ENCODE data around the gene PIK3R1. TPM values are rescaled to one million over a fixed set of nuclear protein-coding genes. Genes with fewer than 3 reads are reported as not detected.
A peak's percentile ranks its signal among the peaks of the same experiment; 100 is the strongest.

The PIK3R1 gene
- total RNA-seq, 6 donors from 2014 or later = 52.3 to 112 (median 92.5) TPM

DNA sequence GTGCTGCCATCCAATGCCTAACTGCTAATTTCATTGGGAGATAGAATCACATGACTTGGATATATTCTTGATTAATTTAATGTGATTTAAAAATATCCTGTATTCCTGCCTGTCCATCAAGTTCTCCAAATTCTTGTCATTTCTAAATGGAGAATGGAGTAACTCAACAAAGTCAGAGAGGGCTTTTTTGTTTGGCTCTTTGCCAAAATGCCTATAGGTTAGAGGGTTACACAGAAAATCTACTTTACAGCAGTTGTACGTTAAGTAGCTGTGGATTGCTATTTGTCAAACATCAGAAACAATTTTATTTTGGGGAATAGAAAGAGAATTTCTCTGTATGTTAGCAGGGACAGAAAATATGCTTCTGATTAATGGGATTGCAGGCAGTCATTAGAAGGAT, 5.9 kb downstream of the PIK3R1 start:
- 68 to 84% methylated on average over 1 of the region's 1 CpG for WGBS, 2 donors
- peaks cover 30 to 39% (median 33%) of the 10 kb centered on the region in 4 donors for H3K4me1 ChIP-seq
- H3K4me3 ChIP-seq = no peak overlapping the region
- DNase-seq = no peak
- no peak for TF ChIP-seq POLR2A (IDR thresholded peaks at IDR 0.05)
- TF ChIP-seq, protein P1, sequence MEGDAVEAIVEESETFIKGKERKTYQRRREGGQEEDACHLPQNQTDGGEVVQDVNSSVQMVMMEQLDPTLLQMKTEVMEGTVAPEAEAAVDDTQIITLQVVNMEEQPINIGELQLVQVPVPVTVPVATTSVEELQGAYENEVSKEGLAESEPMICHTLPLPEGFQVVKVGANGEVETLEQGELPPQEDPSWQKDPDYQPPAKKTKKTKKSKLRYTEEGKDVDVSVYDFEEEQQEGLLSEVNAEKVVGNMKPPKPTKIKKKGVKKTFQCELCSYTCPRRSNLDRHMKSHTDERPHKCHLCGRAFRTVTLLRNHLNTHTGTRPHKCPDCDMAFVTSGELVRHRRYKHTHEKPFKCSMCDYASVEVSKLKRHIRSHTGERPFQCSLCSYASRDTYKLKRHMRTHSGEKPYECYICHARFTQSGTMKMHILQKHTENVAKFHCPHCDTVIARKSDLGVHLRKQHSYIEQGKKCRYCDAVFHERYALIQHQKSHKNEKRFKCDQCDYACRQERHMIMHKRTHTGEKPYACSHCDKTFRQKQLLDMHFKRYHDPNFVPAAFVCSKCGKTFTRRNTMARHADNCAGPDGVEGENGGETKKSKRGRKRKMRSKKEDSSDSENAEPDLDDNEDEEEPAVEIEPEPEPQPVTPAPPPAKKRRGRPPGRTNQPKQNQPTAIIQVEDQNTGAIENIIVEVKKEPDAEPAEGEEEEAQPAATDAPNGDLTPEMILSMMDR (IDR thresholded peaks at IDR 0.05) = no peak
- TF ChIP-seq POLR2AphosphoS5 (IDR thresholded peaks at IDR 0.05) = no peak
- TF ChIP-seq EP300 (IDR thresholded peaks at IDR 0.05) = no peak
- H3K27ac ChIP-seq = no peak overlapping the region
- no peaks in the 10 kb centered on the region for H3K27me3 ChIP-seq
- H3K9me3 ChIP-seq = no peaks in the 10 kb centered on the region
- peaks cover 0 to 6% (median 2%) of the 10 kb centered on the region in 4 donors for H3K36me3 ChIP-seq
- ATAC-seq (ENCODE audit: low FRiP score in 2 of 2) = no peak

DNA sequence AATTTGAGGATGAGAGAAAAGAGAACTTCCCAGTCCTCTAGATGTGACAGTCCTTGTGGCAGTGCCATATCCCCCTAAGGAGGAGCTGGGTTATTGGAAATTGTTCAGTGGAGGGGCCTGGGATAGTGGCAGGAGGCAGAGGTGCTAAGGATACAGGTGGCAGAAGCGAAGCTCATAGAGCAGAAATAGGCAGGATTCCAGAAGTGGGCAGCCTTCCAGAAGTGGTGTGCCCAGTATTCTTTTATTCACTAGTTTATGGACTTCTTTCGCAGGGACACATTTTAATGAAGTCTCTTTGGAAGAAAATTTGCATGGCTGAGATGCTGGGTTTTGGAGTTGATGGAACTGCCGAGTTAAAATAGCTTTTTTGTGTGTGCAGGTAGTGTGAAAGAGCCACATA, 6.8 kb downstream of the PIK3R1 start:
- H3K27me3 ChIP-seq = no peaks in the 10 kb centered on the region
- H3K9me3 ChIP-seq = no peaks in the 10 kb centered on the region
- TF ChIP-seq POLR2AphosphoS5 (IDR thresholded peaks at IDR 0.05) (no peak), EP300 (IDR thresholded peaks at IDR 0.05) (no peak), POLR2A (IDR thresholded peaks at IDR 0.05) (no peak)
- TF ChIP-seq, protein P1 (IDR thresholded peaks at IDR 0.05) = no peak
- ATAC-seq (ENCODE audit: low FRiP score in 2 of 2) (no peak), DNase-seq (no peak)
- H3K4me1 ChIP-seq = peaks cover 31 to 43% (median 34%) of the 10 kb centered on the region in 4 donors
- 90 to 94% methylated on average over 3 of the region's 3 CpGs for WGBS, 2 donors
- H3K4me3 ChIP-seq = no peak overlapping the region
- H3K27ac ChIP-seq = no peak overlapping the region
- peaks cover 0 to 15% (median 8%) of the 10 kb centered on the region in 4 donors for H3K36me3 ChIP-seq

DNA sequence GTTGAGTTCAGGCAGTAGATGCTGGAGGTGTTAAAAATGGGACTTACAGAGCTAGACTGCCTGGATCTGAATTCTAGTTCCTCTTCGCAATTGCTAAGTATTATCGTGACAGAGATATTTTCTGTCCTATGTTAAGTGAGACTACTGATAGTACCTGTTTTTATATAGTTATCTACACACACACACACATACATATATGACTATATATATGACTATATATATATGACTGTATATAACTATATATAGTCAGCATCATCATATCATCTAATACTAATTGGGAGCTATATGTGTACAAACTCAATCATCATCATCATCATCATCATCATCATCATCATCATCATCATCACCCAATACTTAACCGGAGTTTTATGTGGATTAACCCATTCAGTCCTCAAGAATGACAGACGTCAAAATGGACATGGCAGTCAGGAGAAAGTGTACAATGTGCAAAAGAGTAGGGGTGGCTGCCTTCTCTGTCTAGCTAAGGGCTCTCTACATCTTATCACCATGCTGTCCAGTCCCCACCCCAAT, 7.3 kb downstream of the PIK3R1 start:
- Histone ChIP-seq H3K4me3 (no peak overlapping the region), H3K36me3 (peaks cover 0 to 20% (median 10%) of the 10 kb centered on the region in 4 donors), H3K27me3 (no peaks in the 10 kb centered on the region), H3K4me1 (peaks cover 27 to 41% (median 31%) of the 10 kb centered on the region in 4 donors), H3K9me3 (no peaks in the 10 kb centered on the region), H3K27ac (peak overlapping the region in 1 of 4 donors; percentile 23)
- WGBS, 2 donors = 84 to 87% methylated on average over 4 of the region's 4 CpGs
- DNase-seq (no peak), ATAC-seq (ENCODE audit: low FRiP score in 2 of 2) (no peak)
- no peak for TF ChIP-seq POLR2AphosphoS5 (IDR thresholded peaks at IDR 0.05)
- TF ChIP-seq, protein P1 (IDR thresholded peaks at IDR 0.05) = no peak
- TF ChIP-seq POLR2A (IDR thresholded peaks at IDR 0.05) = no peak
- TF ChIP-seq EP300 (IDR thresholded peaks at IDR 0.05) = no peak

DNA sequence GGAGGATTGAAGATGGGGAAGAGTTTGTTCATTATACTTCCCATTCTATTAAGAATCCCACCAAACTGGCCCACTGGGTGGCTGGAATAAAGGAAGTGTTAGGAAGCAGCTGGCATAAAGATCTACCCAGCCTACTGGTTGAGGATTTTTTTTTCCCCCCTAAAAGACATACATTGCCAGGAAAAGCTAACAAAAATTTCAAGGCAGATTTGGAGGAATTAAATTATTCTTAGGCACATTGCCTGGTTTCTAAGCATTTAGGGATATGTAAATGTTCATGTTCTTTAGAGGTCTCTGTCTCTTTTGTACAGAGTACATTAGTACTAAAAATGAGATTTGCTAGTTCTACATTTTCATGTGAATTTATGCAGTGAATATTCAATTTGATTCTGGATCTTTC, 8.3 kb downstream of the PIK3R1 start:
- ATAC-seq (ENCODE audit: low FRiP score in 2 of 2) (no peak), DNase-seq (no peak)
- Histone ChIP-seq H3K27ac (peak overlapping the region in 2 of 4 donors; percentile 17 to 23), H3K4me3 (no peak overlapping the region), H3K9me3 (no peaks in the 10 kb centered on the region), H3K36me3 (peaks cover 0 to 29% (median 10%) of the 10 kb centered on the region in 4 donors), H3K27me3 (no peaks in the 10 kb centered on the region), H3K4me1 (peaks cover 23 to 35% (median 29%) of the 10 kb centered on the region in 4 donors)
- TF ChIP-seq POLR2A (IDR thresholded peaks at IDR 0.05) (no peak), POLR2AphosphoS5 (IDR thresholded peaks at IDR 0.05) (no peak), EP300 (IDR thresholded peaks at IDR 0.05) (no peak)
- TF ChIP-seq, protein P1 (IDR thresholded peaks at IDR 0.05) = no peak
